WTC11 (cell line): ENCODE measurements around the gene CDH2. TPM values are rescaled to one million over a fixed set of nuclear protein-coding genes. Genes with fewer than 3 reads are reported as not detected.

ENCODE experiments used
- ATAC-seq: fragments of 200-7000 bp; cut with Tn5 transposase; 2 replicates; pipeline ENCODE4 v1.10.0; 2021; ENCODE audit warnings: mild to moderate bottlenecking, moderate library complexity
- CTCF ChIA-PET: fragments of 300-600 bp; sonication (Branson Sonifier 250); formaldehyde crosslinking; loops from one replicate; lab custom pipeline; 2021; ENCODE audit warnings: antibody characterized with exemption; lab: Charles Lee
- POLR2A ChIA-PET: fragments of 350-600 bp; sonication (Branson Sonifier 250); formaldehyde crosslinking; loops from one replicate; lab custom pipeline; 2021; ENCODE audit warnings: antibody characterized with exemption; lab: Charles Lee
- DNase-seq: peaks from one replicate; pipeline ENCODE4 v3.0.0; 2021; ENCODE audit warnings: low spot score
- H3K27ac Mint-ChIP-seq: 2 replicates; pipeline ENCODE4 v1.8.0; 2021; ENCODE audit warnings: mixed read lengths
- H3K27me3 Mint-ChIP-seq: 2 replicates; pipeline ENCODE4 v1.8.0; 2021; ENCODE audit warnings: low read depth, mild to moderate bottlenecking, moderate library complexity, mixed read lengths
- H3K36me3 Mint-ChIP-seq: 2 replicates; pipeline ENCODE4 v1.8.0; 2021; ENCODE audit warnings: mixed read lengths
- H3K4me1 Mint-ChIP-seq: 2 replicates; pipeline ENCODE4 v1.8.0; 2022; ENCODE audit warnings: mixed read lengths
- H3K4me3 Mint-ChIP-seq: 2 replicates; pipeline ENCODE4 v1.8.0; 2021; ENCODE audit warnings: mild to moderate bottlenecking, moderate library complexity, mixed read lengths
- H3K9me3 Mint-ChIP-seq: 2 replicates; pipeline ENCODE4 v1.8.0; 2021; ENCODE audit warnings: mixed read lengths
- CBFB ChIP-seq: sonication (generic); formaldehyde crosslinking; IDR thresholded peaks from 2 replicates; pipeline ENCODE4 v1.8.1; 2022; ENCODE audit warnings: mild to moderate bottlenecking, low read depth, missing genetic modification reagents
- ELF4 ChIP-seq: sonication (generic); formaldehyde crosslinking; IDR thresholded peaks from 2 replicates; pipeline ENCODE4 v1.8.1; 2022; ENCODE audit warnings: low read depth, mild to moderate bottlenecking, moderate library complexity, missing genetic modification reagents
- ESRRA ChIP-seq: sonication (generic); formaldehyde crosslinking; IDR thresholded peaks from 2 replicates; pipeline ENCODE4 v1.8.1; 2022; ENCODE audit warnings: mild to moderate bottlenecking, missing genetic modification reagents, borderline replicate concordance
- GABPB1 ChIP-seq: sonication (generic); formaldehyde crosslinking; IDR thresholded peaks from 2 replicates; pipeline ENCODE4 v1.8.1; 2023; ENCODE audit warnings: mild to moderate bottlenecking, missing genetic modification reagents
- IRF2 ChIP-seq: sonication (generic); formaldehyde crosslinking; IDR thresholded peaks from 2 replicates; pipeline ENCODE4 v1.8.0; 2022; ENCODE audit warnings: low read depth, missing genetic modification reagents, borderline replicate concordance
- JUN ChIP-seq: sonication (generic); formaldehyde crosslinking; IDR thresholded peaks from 2 replicates; pipeline ENCODE4 v1.8.0; 2023; ENCODE audit warnings: mild to moderate bottlenecking, missing genetic modification reagents
- MYBL2 ChIP-seq: sonication (generic); formaldehyde crosslinking; IDR thresholded peaks from 2 replicates; pipeline ENCODE4 v1.8.1; 2023; ENCODE audit warnings: mild to moderate bottlenecking, moderate library complexity, missing genetic modification reagents
- NR3C1 ChIP-seq: sonication (generic); formaldehyde crosslinking; conservative IDR thresholded peaks from 2 replicates; pipeline ENCODE4 v1.8.1; 2023; ENCODE audit warnings: low read depth, mild to moderate bottlenecking, missing genetic modification reagents
- RELA ChIP-seq: sonication (generic); formaldehyde crosslinking; IDR thresholded peaks from 2 replicates; pipeline ENCODE4 v1.8.1; 2022; ENCODE audit warnings: missing genetic modification reagents, mild to moderate bottlenecking, borderline replicate concordance
- SMAD4 ChIP-seq: sonication (generic); formaldehyde crosslinking; IDR thresholded peaks from 2 replicates; pipeline ENCODE4 v1.8.0; 2022; ENCODE audit warnings: mild to moderate bottlenecking, missing genetic modification reagents
- SP1 ChIP-seq: sonication (generic); formaldehyde crosslinking; conservative IDR thresholded peaks from 2 replicates; pipeline ENCODE4 v1.8.1; 2022; ENCODE audit warnings: missing genetic modification reagents
- TP53 ChIP-seq: sonication (generic); formaldehyde crosslinking; IDR thresholded peaks from 2 replicates; pipeline ENCODE4 v1.8.1; 2023; ENCODE audit warnings: mild to moderate bottlenecking, missing genetic modification reagents
- ZNF121 ChIP-seq: sonication (generic); formaldehyde crosslinking; IDR thresholded peaks from 2 replicates; pipeline ENCODE4 v1.8.0; 2023; ENCODE audit warnings: missing genetic modification reagents
- total RNA-seq: library from RNA; stranded (reverse); gene quantifications from 3 replicates; pipeline ENCODE4 v1.2.3, GENCODE V29; 2021
- TF ChIP-seq, protein P1 (sequence below): sonication (generic); formaldehyde crosslinking; IDR thresholded peaks from 2 replicates; pipeline ENCODE4 v1.8.1; 2023; ENCODE audit warnings: mild to moderate bottlenecking, missing genetic modification reagents
- TF ChIP-seq, protein P2 (sequence below): sonication (generic); formaldehyde crosslinking; IDR thresholded peaks from 2 replicates; pipeline ENCODE4 v1.8.0; 2022; ENCODE audit warnings: mild to moderate bottlenecking, missing genetic modification reagents
- TF ChIP-seq, protein P3 (sequence below): sonication (generic); formaldehyde crosslinking; IDR thresholded peaks from 2 replicates; pipeline ENCODE4 v1.8.1; 2023; ENCODE audit warnings: mild to moderate bottlenecking, missing genetic modification reagents, moderate library complexity
- TF ChIP-seq, protein P4 (sequence below): fragments of 200-600 bp; IDR thresholded peaks from 2 replicates; pipeline ENCODE4 v1.8.0; 2022; ENCODE audit warnings: antibody characterized with exemption
- TF ChIP-seq, protein P5 (sequence below): sonication (generic); formaldehyde crosslinking; IDR thresholded peaks from 2 replicates; pipeline ENCODE4 v1.8.0; 2022; ENCODE audit warnings: missing genetic modification reagents
- TF ChIP-seq, protein P6 (sequence below): sonication (generic); formaldehyde crosslinking; IDR thresholded peaks from 2 replicates; pipeline ENCODE4 v1.8.1; 2022; ENCODE audit warnings: missing genetic modification reagents, borderline replicate concordance
- TF ChIP-seq, protein P7 (sequence below): fragments of 250-450 bp; sonication (Bioruptor Pico); IDR thresholded peaks from 2 replicates; pipeline ENCODE4 v1.9.0; 2021; ENCODE audit warnings: mild to moderate bottlenecking, borderline replicate concordance

The CDH2 gene
- total RNA-seq, 1 experiment from 2014 or later = 17.3 TPM

DNA sequence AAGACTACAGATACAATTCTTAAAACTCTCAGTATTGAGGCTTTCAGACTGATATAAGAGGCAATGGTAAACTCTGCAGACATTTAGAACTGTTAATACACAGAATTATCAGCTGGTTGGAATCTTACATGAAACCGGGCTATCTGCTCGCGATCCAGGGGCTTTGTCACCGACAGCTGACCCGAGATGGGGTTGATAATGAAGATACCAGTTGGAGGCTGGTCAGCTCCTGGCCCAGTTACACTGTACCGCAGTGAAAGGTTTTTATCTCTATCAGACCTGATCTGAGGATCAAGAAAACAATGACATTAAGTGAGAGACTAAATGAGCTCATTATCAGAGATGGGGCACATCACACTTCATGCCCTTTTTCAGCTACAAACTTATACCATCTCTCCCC lies 167.3 kb downstream of the CDH2 start:
- POLR2A ChIA-PET = no interaction called here
- Mint-ChIP-seq H3K27ac (no peak overlapping the region), H3K9me3 (no peaks in the 10 kb centered on the region), H3K27me3 (no peaks in the 10 kb centered on the region), H3K36me3 (no peaks in the 10 kb centered on the region), H3K4me1 (peaks cover 5% of the 10 kb centered on the region), H3K4me3 (no peak overlapping the region)
- DNase-seq = no peak
- CTCF ChIA-PET = no interaction called here
- ATAC-seq = no peak
- TF ChIP-seq, protein P1, sequence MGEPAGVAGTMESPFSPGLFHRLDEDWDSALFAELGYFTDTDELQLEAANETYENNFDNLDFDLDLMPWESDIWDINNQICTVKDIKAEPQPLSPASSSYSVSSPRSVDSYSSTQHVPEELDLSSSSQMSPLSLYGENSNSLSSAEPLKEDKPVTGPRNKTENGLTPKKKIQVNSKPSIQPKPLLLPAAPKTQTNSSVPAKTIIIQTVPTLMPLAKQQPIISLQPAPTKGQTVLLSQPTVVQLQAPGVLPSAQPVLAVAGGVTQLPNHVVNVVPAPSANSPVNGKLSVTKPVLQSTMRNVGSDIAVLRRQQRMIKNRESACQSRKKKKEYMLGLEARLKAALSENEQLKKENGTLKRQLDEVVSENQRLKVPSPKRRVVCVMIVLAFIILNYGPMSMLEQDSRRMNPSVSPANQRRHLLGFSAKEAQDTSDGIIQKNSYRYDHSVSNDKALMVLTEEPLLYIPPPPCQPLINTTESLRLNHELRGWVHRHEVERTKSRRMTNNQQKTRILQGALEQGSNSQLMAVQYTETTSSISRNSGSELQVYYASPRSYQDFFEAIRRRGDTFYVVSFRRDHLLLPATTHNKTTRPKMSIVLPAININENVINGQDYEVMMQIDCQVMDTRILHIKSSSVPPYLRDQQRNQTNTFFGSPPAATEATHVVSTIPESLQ (CRISPR knock-in tag) = no peak
- TF ChIP-seq, protein P2, sequence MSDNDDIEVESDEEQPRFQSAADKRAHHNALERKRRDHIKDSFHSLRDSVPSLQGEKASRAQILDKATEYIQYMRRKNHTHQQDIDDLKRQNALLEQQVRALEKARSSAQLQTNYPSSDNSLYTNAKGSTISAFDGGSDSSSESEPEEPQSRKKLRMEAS (CRISPR knock-in tag) = no peak

DNA sequence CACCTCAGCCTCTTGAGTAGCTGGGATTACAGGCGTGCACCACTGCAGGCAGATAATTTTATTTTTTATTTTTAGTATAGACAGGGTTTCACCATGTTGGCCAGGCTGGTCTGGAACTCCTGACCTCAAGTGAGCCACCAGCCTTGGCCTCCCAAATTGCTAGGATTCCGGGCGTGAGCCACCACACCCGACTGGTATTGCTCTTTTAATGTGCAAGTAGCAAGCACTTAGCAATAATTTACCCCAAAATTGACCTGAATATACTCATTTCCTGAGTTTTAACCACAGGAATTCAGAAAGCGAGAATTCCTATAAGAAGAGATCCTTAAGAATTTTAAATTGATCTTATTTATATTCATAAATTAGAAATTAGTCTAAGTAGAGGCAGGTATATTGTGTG lies 169.1 kb downstream of the CDH2 start:
- Mint-ChIP-seq H3K4me1 (peaks cover 5% of the 10 kb centered on the region), H3K27me3 (no peaks in the 10 kb centered on the region), H3K27ac (no peak overlapping the region), H3K36me3 (no peaks in the 10 kb centered on the region)
- TF ChIP-seq RELA (no peak), CBFB (no peak), IRF2 (CRISPR knock-in tag) (no peak), TP53 (CRISPR knock-in tag) (no peak), SP1 (CRISPR knock-in tag) (no peak), ZNF121 (CRISPR knock-in tag) (no peak), MYBL2 (CRISPR knock-in tag) (no peak), ESRRA (CRISPR knock-in tag) (no peak), JUN (CRISPR knock-in tag) (no peak), SMAD4 (no peak), NR3C1 (CRISPR knock-in tag) (no peak), GABPB1 (CRISPR knock-in tag) (no peak), ELF4 (no peak)
- TF ChIP-seq, protein P2 (CRISPR knock-in tag) = no peak
- TF ChIP-seq, protein P3, sequence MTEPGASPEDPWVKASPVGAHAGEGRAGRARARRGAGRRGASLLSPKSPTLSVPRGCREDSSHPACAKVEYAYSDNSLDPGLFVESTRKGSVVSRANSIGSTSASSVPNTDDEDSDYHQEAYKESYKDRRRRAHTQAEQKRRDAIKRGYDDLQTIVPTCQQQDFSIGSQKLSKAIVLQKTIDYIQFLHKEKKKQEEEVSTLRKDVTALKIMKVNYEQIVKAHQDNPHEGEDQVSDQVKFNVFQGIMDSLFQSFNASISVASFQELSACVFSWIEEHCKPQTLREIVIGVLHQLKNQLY (CRISPR knock-in tag) = no peak
- TF ChIP-seq, protein P4, sequence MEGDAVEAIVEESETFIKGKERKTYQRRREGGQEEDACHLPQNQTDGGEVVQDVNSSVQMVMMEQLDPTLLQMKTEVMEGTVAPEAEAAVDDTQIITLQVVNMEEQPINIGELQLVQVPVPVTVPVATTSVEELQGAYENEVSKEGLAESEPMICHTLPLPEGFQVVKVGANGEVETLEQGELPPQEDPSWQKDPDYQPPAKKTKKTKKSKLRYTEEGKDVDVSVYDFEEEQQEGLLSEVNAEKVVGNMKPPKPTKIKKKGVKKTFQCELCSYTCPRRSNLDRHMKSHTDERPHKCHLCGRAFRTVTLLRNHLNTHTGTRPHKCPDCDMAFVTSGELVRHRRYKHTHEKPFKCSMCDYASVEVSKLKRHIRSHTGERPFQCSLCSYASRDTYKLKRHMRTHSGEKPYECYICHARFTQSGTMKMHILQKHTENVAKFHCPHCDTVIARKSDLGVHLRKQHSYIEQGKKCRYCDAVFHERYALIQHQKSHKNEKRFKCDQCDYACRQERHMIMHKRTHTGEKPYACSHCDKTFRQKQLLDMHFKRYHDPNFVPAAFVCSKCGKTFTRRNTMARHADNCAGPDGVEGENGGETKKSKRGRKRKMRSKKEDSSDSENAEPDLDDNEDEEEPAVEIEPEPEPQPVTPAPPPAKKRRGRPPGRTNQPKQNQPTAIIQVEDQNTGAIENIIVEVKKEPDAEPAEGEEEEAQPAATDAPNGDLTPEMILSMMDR = no peak
- TF ChIP-seq, protein P5, sequence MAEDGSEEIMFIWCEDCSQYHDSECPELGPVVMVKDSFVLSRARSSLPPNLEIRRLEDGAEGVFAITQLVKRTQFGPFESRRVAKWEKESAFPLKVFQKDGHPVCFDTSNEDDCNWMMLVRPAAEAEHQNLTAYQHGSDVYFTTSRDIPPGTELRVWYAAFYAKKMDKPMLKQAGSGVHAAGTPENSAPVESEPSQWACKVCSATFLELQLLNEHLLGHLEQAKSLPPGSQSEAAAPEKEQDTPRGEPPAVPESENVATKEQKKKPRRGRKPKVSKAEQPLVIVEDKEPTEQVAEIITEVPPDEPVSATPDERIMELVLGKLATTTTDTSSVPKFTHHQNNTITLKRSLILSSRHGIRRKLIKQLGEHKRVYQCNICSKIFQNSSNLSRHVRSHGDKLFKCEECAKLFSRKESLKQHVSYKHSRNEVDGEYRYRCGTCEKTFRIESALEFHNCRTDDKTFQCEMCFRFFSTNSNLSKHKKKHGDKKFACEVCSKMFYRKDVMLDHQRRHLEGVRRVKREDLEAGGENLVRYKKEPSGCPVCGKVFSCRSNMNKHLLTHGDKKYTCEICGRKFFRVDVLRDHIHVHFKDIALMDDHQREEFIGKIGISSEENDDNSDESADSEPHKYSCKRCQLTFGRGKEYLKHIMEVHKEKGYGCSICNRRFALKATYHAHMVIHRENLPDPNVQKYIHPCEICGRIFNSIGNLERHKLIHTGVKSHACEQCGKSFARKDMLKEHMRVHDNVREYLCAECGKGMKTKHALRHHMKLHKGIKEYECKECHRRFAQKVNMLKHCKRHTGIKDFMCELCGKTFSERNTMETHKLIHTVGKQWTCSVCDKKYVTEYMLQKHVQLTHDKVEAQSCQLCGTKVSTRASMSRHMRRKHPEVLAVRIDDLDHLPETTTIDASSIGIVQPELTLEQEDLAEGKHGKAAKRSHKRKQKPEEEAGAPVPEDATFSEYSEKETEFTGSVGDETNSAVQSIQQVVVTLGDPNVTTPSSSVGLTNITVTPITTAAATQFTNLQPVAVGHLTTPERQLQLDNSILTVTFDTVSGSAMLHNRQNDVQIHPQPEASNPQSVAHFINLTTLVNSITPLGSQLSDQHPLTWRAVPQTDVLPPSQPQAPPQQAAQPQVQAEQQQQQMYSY (CRISPR knock-in tag) = no peak
- TF ChIP-seq, protein P6, sequence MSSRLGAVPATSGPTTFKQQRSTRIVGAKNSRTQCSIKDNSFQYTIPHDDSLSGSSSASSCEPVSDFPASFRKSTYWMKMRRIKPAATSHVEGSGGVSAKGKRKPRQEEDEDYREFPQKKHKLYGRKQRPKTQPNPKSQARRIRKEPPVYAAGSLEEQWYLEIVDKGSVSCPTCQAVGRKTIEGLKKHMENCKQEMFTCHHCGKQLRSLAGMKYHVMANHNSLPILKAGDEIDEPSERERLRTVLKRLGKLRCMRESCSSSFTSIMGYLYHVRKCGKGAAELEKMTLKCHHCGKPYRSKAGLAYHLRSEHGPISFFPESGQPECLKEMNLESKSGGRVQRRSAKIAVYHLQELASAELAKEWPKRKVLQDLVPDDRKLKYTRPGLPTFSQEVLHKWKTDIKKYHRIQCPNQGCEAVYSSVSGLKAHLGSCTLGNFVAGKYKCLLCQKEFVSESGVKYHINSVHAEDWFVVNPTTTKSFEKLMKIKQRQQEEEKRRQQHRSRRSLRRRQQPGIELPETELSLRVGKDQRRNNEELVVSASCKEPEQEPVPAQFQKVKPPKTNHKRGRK (CRISPR knock-in tag) = no peak
- TF ChIP-seq, protein P7, sequence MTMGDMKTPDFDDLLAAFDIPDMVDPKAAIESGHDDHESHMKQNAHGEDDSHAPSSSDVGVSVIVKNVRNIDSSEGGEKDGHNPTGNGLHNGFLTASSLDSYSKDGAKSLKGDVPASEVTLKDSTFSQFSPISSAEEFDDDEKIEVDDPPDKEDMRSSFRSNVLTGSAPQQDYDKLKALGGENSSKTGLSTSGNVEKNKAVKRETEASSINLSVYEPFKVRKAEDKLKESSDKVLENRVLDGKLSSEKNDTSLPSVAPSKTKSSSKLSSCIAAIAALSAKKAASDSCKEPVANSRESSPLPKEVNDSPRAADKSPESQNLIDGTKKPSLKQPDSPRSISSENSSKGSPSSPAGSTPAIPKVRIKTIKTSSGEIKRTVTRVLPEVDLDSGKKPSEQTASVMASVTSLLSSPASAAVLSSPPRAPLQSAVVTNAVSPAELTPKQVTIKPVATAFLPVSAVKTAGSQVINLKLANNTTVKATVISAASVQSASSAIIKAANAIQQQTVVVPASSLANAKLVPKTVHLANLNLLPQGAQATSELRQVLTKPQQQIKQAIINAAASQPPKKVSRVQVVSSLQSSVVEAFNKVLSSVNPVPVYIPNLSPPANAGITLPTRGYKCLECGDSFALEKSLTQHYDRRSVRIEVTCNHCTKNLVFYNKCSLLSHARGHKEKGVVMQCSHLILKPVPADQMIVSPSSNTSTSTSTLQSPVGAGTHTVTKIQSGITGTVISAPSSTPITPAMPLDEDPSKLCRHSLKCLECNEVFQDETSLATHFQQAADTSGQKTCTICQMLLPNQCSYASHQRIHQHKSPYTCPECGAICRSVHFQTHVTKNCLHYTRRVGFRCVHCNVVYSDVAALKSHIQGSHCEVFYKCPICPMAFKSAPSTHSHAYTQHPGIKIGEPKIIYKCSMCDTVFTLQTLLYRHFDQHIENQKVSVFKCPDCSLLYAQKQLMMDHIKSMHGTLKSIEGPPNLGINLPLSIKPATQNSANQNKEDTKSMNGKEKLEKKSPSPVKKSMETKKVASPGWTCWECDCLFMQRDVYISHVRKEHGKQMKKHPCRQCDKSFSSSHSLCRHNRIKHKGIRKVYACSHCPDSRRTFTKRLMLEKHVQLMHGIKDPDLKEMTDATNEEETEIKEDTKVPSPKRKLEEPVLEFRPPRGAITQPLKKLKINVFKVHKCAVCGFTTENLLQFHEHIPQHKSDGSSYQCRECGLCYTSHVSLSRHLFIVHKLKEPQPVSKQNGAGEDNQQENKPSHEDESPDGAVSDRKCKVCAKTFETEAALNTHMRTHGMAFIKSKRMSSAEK (CRISPR knock-in tag) = no peak
- TF ChIP-seq, all 79 proteins: peak for 0
- ChIA-PET CTCF (no interaction called here), POLR2A (no interaction called here)
- no peak overlapping the region for H3K4me3 Mint-ChIP-seq
- H3K9me3 Mint-ChIP-seq = no peaks in the 10 kb centered on the region
- DNase-seq (no peak), ATAC-seq (no peak)
